ENCODE data around the gene TRAPPC2L.
A peak's percentile ranks its signal among the peaks of the same experiment; 100 is the strongest.

The TRAPPC2L gene

DNA sequence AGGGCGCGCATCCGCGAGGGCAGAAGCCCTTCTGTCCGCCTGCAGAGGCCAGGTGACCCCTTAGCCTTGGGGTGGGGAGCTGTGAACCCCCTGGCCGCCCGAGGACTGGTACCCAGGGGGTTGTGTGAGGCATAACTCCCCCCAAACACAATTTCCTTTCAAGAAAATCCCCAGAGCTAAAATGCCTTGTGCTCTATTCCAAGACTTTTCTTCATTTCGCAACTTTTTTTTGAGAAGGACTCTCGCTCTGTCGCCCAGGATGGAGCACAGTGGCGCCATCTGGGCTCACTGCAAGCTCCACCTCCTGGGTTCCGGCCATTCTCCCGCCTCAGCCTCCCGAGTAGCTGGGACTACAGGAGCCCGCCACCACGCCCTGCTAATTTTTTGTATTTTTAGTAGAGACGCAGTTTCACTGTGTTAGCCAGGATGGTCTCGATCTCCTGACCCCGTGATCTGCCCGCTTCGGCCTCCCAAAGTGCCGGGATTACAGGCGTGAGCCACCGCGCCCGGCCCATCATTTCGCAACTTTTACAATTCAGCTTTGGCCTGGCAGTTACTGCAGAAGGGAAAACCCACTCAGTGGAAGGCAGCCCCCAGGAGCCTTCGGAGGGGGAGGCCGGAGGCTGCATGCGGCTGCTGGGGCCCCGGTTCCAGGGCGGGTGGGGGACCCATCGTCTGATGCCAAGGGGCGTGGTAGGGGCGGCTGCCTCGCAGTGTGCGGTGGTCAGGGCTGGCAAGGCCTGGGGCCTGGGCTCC, 44.2 kb upstream of the TRAPPC2L start:
- peaks cover 18% of the 10 kb centered on the region for H3K4me1 ChIP-seq (ENCODE audit: control insufficient read depth, insufficient read depth, low read length, poor library complexity, severe bottlenecking)
- no peak for DNase-seq
- H3K9me3 ChIP-seq (ENCODE audit: control insufficient read depth, low read length), result no peaks in the 10 kb centered on the region
- H3K36me3 ChIP-seq (ENCODE audit: control insufficient read depth, insufficient read depth, low read length), result peaks cover 14% of the 10 kb centered on the region
- H3K27me3 ChIP-seq (replicated peaks; ENCODE audit: control insufficient read depth, insufficient read depth, low read length, poor library complexity, severe bottlenecking), result no peaks in the 10 kb centered on the region
- peak overlapping the region; percentile 77 for H3K27ac ChIP-seq (ENCODE audit: insufficient read depth, low read length, poor library complexity, severe bottlenecking)
- peak overlapping the region; percentile 94 for H3K4me3 ChIP-seq (ENCODE audit: insufficient read depth, low read depth, low read length, poor library complexity, severe bottlenecking)

DNA sequence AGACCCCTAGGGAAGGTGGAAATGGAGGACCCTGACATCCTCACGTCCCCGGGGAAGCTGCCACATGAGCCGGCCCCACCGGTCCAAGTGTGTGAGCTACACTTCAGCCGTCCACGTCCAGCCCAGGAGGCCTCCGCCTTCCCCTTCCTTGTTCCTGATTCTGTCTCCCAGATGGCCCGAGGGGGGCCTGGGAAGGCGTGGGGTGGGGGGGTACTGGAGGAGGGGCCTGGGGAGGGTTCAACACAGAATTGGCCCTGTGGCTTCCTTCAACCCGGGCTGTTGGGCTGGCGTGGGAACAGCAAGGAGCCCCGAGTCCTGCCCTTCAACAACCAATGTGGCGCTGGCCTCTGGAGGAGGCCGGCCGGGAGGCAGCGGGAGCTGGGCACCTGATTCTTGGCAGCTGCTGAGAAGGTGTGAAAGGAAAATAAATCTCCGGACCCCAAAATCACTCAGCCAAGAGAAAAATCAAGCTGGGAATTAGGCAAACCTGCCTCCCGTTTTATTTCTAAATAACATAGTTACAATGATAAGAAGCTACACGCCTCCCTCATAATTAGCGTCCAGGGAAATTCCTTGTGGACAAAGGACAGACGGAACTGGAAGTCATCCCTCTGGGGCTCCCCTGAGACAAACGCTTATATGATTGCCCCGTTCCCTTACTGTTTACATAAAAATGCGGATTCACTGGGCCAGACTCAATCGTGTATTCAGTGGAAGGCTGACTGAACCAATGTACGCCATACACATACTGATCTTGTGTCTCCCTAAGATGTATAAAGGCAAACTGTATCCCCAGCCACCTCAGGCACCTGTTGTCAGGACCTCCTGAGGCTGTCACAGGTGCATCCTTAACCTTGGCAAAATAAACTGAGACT, 43.4 kb upstream of the TRAPPC2L start:
- Histone ChIP-seq H3K27ac (ENCODE audit: insufficient read depth, low read length, poor library complexity, severe bottlenecking) (no peak overlapping the region), H3K36me3 (ENCODE audit: control insufficient read depth, insufficient read depth, low read length) (peaks cover 11% of the 10 kb centered on the region), H3K9me3 (ENCODE audit: control insufficient read depth, low read length) (no peaks in the 10 kb centered on the region), H3K4me3 (ENCODE audit: insufficient read depth, low read depth, low read length, poor library complexity, severe bottlenecking) (no peak overlapping the region), H3K27me3 (replicated peaks; ENCODE audit: control insufficient read depth, insufficient read depth, low read length, poor library complexity, severe bottlenecking) (no peaks in the 10 kb centered on the region), H3K4me1 (ENCODE audit: control insufficient read depth, insufficient read depth, low read length, poor library complexity, severe bottlenecking) (peaks cover 18% of the 10 kb centered on the region)
- no peak for DNase-seq

DNA sequence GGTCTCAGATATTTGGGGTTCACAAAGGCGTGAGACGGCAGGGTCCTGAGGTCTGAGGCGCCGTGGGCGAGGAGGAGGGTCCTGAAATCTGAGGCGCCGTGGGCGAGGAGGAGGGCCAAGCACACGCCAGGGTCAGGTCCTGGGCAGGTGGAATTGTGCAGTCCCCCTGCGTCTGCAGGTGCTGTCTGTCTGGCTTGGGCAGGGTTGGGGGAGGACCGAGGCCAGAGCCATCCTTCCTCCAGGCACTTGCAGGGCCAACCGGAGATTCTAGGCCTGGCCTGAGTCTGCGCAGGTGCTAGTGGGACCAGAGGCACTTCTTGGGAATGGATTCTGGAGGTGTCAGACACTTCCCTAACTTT, 42.8 kb upstream of the TRAPPC2L start:
- no peak for DNase-seq
- Histone ChIP-seq H3K27me3 (replicated peaks; ENCODE audit: control insufficient read depth, insufficient read depth, low read length, poor library complexity, severe bottlenecking) (no peaks in the 10 kb centered on the region), H3K27ac (ENCODE audit: insufficient read depth, low read length, poor library complexity, severe bottlenecking) (no peak overlapping the region), H3K4me1 (ENCODE audit: control insufficient read depth, insufficient read depth, low read length, poor library complexity, severe bottlenecking) (peaks cover 18% of the 10 kb centered on the region), H3K9me3 (ENCODE audit: control insufficient read depth, low read length) (no peaks in the 10 kb centered on the region), H3K36me3 (ENCODE audit: control insufficient read depth, insufficient read depth, low read length) (peaks cover 7% of the 10 kb centered on the region), H3K4me3 (ENCODE audit: insufficient read depth, low read depth, low read length, poor library complexity, severe bottlenecking) (no peak overlapping the region)

DNA sequence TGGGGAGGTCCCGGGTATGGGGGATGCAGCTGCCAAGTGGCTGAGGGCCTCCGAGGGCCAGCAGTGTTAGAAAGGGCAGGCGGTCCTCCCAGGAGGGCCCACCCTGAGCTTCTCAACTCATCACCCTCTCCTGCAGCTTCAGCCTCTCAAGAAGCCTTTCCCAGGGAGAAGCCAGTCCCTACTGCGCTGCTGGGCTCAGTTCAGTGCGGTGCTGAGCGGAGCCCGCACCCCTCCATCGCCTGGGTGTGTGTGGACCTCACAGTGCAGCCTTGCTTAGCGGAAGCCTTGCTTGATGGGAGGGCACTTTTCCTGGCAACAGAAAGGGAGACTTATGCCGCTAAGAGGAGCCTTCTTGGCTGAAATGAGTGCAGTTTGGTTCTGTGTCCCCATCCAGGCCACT, 41.7 kb upstream of the TRAPPC2L start:
- Histone ChIP-seq H3K4me1 (ENCODE audit: control insufficient read depth, insufficient read depth, low read length, poor library complexity, severe bottlenecking) (peaks cover 14% of the 10 kb centered on the region), H3K9me3 (ENCODE audit: control insufficient read depth, low read length) (no peaks in the 10 kb centered on the region), H3K4me3 (ENCODE audit: insufficient read depth, low read depth, low read length, poor library complexity, severe bottlenecking) (no peak overlapping the region), H3K27me3 (replicated peaks; ENCODE audit: control insufficient read depth, insufficient read depth, low read length, poor library complexity, severe bottlenecking) (no peaks in the 10 kb centered on the region), H3K36me3 (ENCODE audit: control insufficient read depth, insufficient read depth, low read length) (no peaks in the 10 kb centered on the region), H3K27ac (ENCODE audit: insufficient read depth, low read length, poor library complexity, severe bottlenecking) (no peak overlapping the region)
- no peak for DNase-seq

DNA sequence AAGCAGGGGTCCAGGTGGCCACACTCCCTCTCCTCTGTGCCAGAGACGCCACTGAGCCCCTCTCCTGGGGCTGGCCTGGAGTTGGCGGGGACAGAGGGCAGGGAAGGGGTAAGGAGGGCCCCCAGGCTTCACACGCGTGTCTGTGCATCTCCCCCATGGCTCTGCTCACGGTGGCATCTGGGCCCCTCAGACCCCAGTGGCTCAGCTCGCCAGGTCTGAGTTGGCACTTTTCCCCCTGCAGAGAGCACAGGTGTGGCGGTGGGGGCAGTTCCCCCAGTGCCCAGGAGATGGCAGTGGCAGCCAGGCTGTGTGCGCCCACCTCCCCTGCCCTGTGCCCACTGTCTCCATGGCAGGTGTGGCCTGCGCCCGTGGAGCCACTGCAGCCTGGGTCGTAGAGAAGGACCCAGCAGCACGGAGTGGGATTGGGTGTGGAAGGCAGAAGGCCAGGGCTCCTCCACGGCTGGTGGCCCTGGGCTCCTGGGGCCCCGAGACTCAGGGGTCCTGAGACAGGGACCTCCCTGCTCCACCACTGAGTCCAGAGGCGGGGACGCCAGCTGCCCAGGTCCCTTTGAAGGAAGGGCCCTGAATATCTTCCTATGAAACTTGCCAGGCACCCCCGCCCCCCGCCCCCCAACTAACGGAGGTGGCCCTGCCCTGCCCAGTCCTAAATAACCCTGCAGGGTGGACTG, 40.9 kb upstream of the TRAPPC2L start:
- no peak overlapping the region for H3K4me3 ChIP-seq (ENCODE audit: insufficient read depth, low read depth, low read length, poor library complexity, severe bottlenecking)
- DNase-seq, result peak in 1 of 3 donors; percentile 10
- H3K9me3 ChIP-seq (ENCODE audit: control insufficient read depth, low read length), result no peaks in the 10 kb centered on the region
- no peaks in the 10 kb centered on the region for H3K27me3 ChIP-seq (replicated peaks; ENCODE audit: control insufficient read depth, insufficient read depth, low read length, poor library complexity, severe bottlenecking)
- peaks cover 6% of the 10 kb centered on the region for H3K4me1 ChIP-seq (ENCODE audit: control insufficient read depth, insufficient read depth, low read length, poor library complexity, severe bottlenecking)
- no peak overlapping the region for H3K27ac ChIP-seq (ENCODE audit: insufficient read depth, low read length, poor library complexity, severe bottlenecking)
- H3K36me3 ChIP-seq (ENCODE audit: control insufficient read depth, insufficient read depth, low read length), result no peaks in the 10 kb centered on the region

DNA sequence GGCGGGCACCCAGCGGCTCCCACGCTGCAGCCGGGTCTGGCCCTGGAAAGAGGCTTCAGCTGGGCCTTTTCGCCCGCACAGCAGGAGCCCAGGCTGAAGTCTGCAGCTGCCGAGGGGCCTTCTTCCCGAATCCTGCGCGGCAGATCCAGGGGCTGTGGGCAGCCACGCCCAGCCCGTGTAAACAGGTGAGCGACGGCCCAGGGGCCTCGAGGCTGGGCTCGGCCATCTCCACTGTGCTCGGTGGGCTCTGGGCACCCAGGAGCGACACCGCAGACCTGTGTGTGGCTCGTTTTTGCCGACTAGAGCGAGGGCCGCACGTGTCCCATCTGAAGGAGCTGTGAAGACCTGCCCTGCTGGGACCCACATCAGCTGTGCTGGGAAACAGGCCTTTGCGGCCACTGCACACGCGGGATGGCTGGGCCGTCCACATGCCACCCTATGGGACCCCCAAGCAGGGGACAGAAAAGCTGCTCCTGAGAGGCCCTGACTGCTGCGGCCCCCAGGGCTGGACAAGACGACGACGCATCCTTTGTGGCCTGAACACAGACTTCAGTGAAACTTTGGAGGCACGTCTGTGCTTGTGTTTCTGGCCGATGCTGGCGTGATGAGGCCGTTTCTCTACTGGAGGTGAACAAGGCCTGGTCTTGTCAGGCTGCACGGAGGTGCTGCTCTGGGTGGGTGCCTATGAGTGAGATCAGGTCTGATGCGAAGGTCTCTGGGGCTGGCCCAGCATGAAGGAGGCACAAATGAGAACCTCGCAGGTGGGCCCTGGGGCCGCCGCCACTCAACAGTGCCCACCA, 40.0 kb upstream of the TRAPPC2L start:
- H3K36me3 ChIP-seq (ENCODE audit: control insufficient read depth, insufficient read depth, low read length), result no peaks in the 10 kb centered on the region
- DNase-seq, result no peak
- no peaks in the 10 kb centered on the region for H3K9me3 ChIP-seq (ENCODE audit: control insufficient read depth, low read length)
- no peak overlapping the region for H3K27ac ChIP-seq (ENCODE audit: insufficient read depth, low read length, poor library complexity, severe bottlenecking)
- no peaks in the 10 kb centered on the region for H3K4me1 ChIP-seq (ENCODE audit: control insufficient read depth, insufficient read depth, low read length, poor library complexity, severe bottlenecking)
- no peak overlapping the region for H3K4me3 ChIP-seq (ENCODE audit: insufficient read depth, low read depth, low read length, poor library complexity, severe bottlenecking)
- no peaks in the 10 kb centered on the region for H3K27me3 ChIP-seq (replicated peaks; ENCODE audit: control insufficient read depth, insufficient read depth, low read length, poor library complexity, severe bottlenecking)

- Histone ChIP-seq H3K9me3 (ENCODE audit: control insufficient read depth, low read length) (no peaks in the 10 kb centered on the region), H3K36me3 (ENCODE audit: control insufficient read depth, insufficient read depth, low read length) (peaks cover 5% of the 10 kb centered on the region), H3K27ac (ENCODE audit: insufficient read depth, low read length, poor library complexity, severe bottlenecking) (no peak overlapping the region), H3K4me1 (ENCODE audit: control insufficient read depth, insufficient read depth, low read length, poor library complexity, severe bottlenecking) (no peaks in the 10 kb centered on the region), H3K4me3 (ENCODE audit: insufficient read depth, low read depth, low read length, poor library complexity, severe bottlenecking) (no peak overlapping the region), H3K27me3 (replicated peaks; ENCODE audit: control insufficient read depth, insufficient read depth, low read length, poor library complexity, severe bottlenecking) (no peaks in the 10 kb centered on the region)
- DNase-seq, result no peak
Observed at GRCh38 chr16:88817785-88818574, 38.9 kb upstream of the TRAPPC2L start.

DNA sequence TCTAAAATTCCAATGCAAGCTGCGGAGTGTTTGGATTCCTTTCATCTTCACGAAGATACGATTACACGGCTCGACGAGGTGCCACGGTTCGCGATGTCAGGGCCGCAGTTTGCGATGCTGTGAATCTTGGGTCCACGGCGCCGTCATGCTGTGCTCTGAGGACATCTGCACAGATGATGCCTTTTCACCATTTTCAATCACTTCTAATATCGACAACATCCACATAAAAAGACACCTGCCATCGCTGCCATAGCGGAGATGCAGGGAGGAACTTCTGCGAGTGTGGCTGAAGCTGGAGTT, 38.4 kb upstream of the TRAPPC2L start:
- H3K36me3 ChIP-seq (ENCODE audit: control insufficient read depth, insufficient read depth, low read length), result peaks cover 5% of the 10 kb centered on the region
- H3K4me3 ChIP-seq (ENCODE audit: insufficient read depth, low read depth, low read length, poor library complexity, severe bottlenecking), result no peak overlapping the region
- H3K27ac ChIP-seq (ENCODE audit: insufficient read depth, low read length, poor library complexity, severe bottlenecking), result no peak overlapping the region
- no peaks in the 10 kb centered on the region for H3K27me3 ChIP-seq (replicated peaks; ENCODE audit: control insufficient read depth, insufficient read depth, low read length, poor library complexity, severe bottlenecking)
- H3K9me3 ChIP-seq (ENCODE audit: control insufficient read depth, low read length), result no peaks in the 10 kb centered on the region
- DNase-seq, result no peak
- no peaks in the 10 kb centered on the region for H3K4me1 ChIP-seq (ENCODE audit: control insufficient read depth, insufficient read depth, low read length, poor library complexity, severe bottlenecking)

- no peak for DNase-seq
- Histone ChIP-seq H3K27me3 (replicated peaks; ENCODE audit: control insufficient read depth, insufficient read depth, low read length, poor library complexity, severe bottlenecking) (no peaks in the 10 kb centered on the region), H3K27ac (ENCODE audit: insufficient read depth, low read length, poor library complexity, severe bottlenecking) (no peak overlapping the region), H3K36me3 (ENCODE audit: control insufficient read depth, insufficient read depth, low read length) (peaks cover 5% of the 10 kb centered on the region), H3K4me3 (ENCODE audit: insufficient read depth, low read depth, low read length, poor library complexity, severe bottlenecking) (no peak overlapping the region), H3K9me3 (ENCODE audit: control insufficient read depth, low read length) (no peaks in the 10 kb centered on the region), H3K4me1 (ENCODE audit: control insufficient read depth, insufficient read depth, low read length, poor library complexity, severe bottlenecking) (no peaks in the 10 kb centered on the region)
Observed at GRCh38 chr16:88819126-88819525, 37.8 kb upstream of the TRAPPC2L start.
